KOPT-K1 (cell line): ENCODE results near the gene PPP1R26.

Experiments
- H3K27ac ChIP-seq: fragments of 200-600 bp; sonication (generic); 2 replicates; pipeline ENCODE4 v1.5.1; 2016; ENCODE audit warnings: antibody characterized with exemption, mild to moderate bottlenecking, low read depth, low read length; ENCODE audit not compliant: poor library complexity, severe bottlenecking
- H3K36me3 ChIP-seq: fragments of 200-600 bp; sonication (generic); 2 replicates; pipeline ENCODE4 v1.5.1; 2017; ENCODE audit warnings: antibody characterized with exemption, mild to moderate bottlenecking, low read length, moderate library complexity; ENCODE audit not compliant: insufficient read depth
- H3K9me3 ChIP-seq: fragments of 200-600 bp; sonication (generic); 2 replicates; pipeline ENCODE4 v1.5.1; 2017; ENCODE audit warnings: antibody characterized with exemption, low read length, mild to moderate bottlenecking; ENCODE audit not compliant: insufficient read depth, poor library complexity, severe bottlenecking

PPP1R26 gene

GRCh38 chr9:135490166-135490870 is 10.7 kb downstream of the PPP1R26 start:
- no peaks in the 10 kb centered on the region for H3K36me3 ChIP-seq
- no peak overlapping the region for H3K27ac ChIP-seq
- no peaks in the 10 kb centered on the region for H3K9me3 ChIP-seq

GRCh38 chr9:135490980-135491464 is 11.4 kb downstream of the PPP1R26 start:
- no peak overlapping the region for H3K27ac ChIP-seq
- H3K9me3 ChIP-seq = no peaks in the 10 kb centered on the region
- no peaks in the 10 kb centered on the region for H3K36me3 ChIP-seq

GRCh38 chr9:135491764-135492163 is 12.2 kb downstream of the PPP1R26 start:
- Histone ChIP-seq H3K9me3 (no peaks in the 10 kb centered on the region), H3K36me3 (no peaks in the 10 kb centered on the region)

GRCh38 chr9:135492886-135493669 is 13.5 kb downstream of the PPP1R26 start:
- Histone ChIP-seq H3K27ac (no peak overlapping the region), H3K9me3 (no peaks in the 10 kb centered on the region), H3K36me3 (no peaks in the 10 kb centered on the region)

More at GRCh38 chr9:135491764-135492163, 12.2 kb downstream of the PPP1R26 start:
- no peak overlapping the region for H3K27ac ChIP-seq

GRCh38 chr9:135494791-135495559 is 15.4 kb downstream of the PPP1R26 start:
- H3K27ac ChIP-seq = no peak overlapping the region
- H3K36me3 ChIP-seq = no peaks in the 10 kb centered on the region
- no peaks in the 10 kb centered on the region for H3K9me3 ChIP-seq

- Histone ChIP-seq H3K9me3 (no peaks in the 10 kb centered on the region), H3K36me3 (peaks cover 18% of the 10 kb centered on the region), H3K27ac (no peak overlapping the region)
Measured at GRCh38 chr9:135498381-135499126, 19.0 kb downstream of the PPP1R26 start.

- peak overlapping the region; percentile 76 for H3K27ac ChIP-seq
- H3K36me3 ChIP-seq = peaks cover 28% of the 10 kb centered on the region
- no peaks in the 10 kb centered on the region for H3K9me3 ChIP-seq
Measured at GRCh38 chr9:135499326-135500070, 19.9 kb downstream of the PPP1R26 start.

GRCh38 chr9:135500071-135500524 is 20.5 kb downstream of the PPP1R26 start:
- Histone ChIP-seq H3K27ac (peak overlapping the region; percentile 76), H3K36me3 (peaks cover 34% of the 10 kb centered on the region), H3K9me3 (no peaks in the 10 kb centered on the region)

GRCh38 chr9:135500525-135501260 is 21.1 kb downstream of the PPP1R26 start, which contains the start of gene MRPS2:
Gene MRPS2, plus strand, starts transcription at chr9:135500682. Its CDS starts 29 bp downstream, at chr9:135500711.
- Histone ChIP-seq H3K27ac (peak within 1 kb of the TSS; percentile 76), H3K9me3 (no peaks in the 10 kb centered on the region), H3K36me3 (peaks cover 37% of the 10 kb centered on the region)

GRCh38 chr9:135501261-135502167 is 21.9 kb downstream of the PPP1R26 start:
- Histone ChIP-seq H3K27ac (peak overlapping the region; percentile 76), H3K9me3 (no peaks in the 10 kb centered on the region), H3K36me3 (peaks cover 37% of the 10 kb centered on the region)

GRCh38 chr9:135502168-135502872 is 22.7 kb downstream of the PPP1R26 start:
- Histone ChIP-seq H3K9me3 (no peaks in the 10 kb centered on the region), H3K36me3 (peaks cover 37% of the 10 kb centered on the region), H3K27ac (no peak overlapping the region)

GRCh38 chr9:135502873-135503321 is 23.3 kb downstream of the PPP1R26 start:
- H3K36me3 ChIP-seq = peaks cover 37% of the 10 kb centered on the region

More at GRCh38 chr9:135502873-135503321, 23.3 kb downstream of the PPP1R26 start:
- Histone ChIP-seq H3K9me3 (no peaks in the 10 kb centered on the region), H3K27ac (no peak overlapping the region)
